ENCODE results near the gene ATP4B.

DNA sequence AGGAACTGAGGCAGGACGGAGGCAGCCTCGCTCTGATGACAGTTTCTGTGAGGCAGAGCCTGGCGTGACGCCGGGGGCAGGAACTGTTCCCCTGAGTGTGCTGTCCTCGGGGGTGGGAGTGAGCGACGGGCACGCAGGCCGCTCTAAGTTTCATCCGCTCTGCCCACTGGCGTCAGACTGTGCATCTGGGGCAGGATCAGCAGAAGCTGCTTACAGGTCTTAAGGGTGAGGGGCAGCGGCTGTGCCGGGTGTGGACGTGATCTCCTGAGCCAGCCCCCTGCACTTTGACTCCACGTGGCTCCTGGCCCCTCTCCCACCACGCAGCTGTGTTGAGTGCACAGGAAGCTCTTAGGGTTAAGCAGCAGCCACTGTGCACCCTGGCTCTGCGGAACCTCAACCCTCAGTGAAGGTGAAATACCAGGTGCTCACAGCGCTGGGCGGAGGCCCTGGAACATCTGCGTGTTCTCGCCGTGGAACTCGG, 10.5 kb upstream of the ATP4B start:
- TF ChIP-seq, protein P1, sequence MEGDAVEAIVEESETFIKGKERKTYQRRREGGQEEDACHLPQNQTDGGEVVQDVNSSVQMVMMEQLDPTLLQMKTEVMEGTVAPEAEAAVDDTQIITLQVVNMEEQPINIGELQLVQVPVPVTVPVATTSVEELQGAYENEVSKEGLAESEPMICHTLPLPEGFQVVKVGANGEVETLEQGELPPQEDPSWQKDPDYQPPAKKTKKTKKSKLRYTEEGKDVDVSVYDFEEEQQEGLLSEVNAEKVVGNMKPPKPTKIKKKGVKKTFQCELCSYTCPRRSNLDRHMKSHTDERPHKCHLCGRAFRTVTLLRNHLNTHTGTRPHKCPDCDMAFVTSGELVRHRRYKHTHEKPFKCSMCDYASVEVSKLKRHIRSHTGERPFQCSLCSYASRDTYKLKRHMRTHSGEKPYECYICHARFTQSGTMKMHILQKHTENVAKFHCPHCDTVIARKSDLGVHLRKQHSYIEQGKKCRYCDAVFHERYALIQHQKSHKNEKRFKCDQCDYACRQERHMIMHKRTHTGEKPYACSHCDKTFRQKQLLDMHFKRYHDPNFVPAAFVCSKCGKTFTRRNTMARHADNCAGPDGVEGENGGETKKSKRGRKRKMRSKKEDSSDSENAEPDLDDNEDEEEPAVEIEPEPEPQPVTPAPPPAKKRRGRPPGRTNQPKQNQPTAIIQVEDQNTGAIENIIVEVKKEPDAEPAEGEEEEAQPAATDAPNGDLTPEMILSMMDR (IDR thresholded peaks at IDR 0.05) = no peak
- no peak for TF ChIP-seq EZH2 (IDR thresholded peaks at IDR 0.05)
